ENCODE data around the gene NTHL1. TPM values are rescaled to one million over a fixed set of nuclear protein-coding genes. Genes with fewer than 3 reads are reported as not detected.
A peak's percentile ranks its signal among the peaks of the same experiment; 100 is the strongest.

The NTHL1 gene
- total and polyA plus RNA-seq, 9 of the 15 experiments (the other 6 are each of a cell fraction or from before 2014, with no cell fraction given): 1.1 to 58.8 (median 17.6) TPM

DNA sequence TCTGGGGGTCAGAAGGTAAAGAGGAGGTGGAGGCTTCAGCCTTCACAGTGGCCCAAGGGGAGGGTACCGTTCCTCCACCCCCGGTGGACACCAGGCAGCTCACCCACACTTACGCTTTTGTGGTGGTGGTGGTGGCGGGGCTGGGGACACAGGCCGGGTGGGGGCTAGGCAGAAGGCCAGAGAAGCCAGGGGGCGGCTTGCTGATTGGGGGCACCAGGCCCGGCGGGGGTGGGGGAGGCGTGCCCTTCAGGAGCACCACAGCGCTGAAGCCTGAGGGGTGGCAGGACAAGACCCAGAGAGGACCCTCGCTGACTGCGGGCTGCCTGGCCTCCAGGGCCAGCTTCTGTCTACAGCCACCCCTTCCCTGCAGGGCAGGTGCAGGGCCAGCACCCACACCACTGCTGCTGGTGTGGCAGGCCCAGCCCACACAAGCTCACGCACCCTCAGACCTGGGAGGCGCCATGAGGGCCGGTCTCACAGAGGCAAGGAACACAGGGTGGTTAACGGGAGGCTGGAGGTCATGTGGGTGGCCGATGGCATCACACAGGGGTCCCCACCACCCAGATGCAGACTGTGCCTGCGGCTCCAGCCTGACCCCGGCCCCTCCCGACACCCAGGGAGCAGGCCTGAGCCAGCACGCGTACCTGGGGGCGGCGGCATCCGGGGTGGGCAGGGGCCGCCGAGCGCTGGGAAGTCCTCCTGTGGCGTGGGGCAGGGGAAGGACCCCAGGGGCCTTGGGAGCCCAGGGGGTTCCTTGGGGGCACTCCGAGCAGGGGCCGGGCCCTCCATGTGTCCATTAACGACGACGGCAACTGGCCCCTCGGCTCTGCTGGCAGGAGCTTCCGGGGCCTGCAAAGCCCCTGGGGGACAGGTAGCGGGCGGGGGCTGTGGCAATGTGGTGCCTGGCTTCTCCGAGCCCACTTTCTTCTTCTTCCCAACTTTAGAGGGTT, 48.5 kb downstream of the NTHL1 start:
- ChIA-PET CTCF (ENCODE audit: low intra/inter-chr PET ratio) (interaction anchor here (0.5 kb wide), 1 partner anchor 35 kb away, joined by 3 read pairs; the partner anchor contains the start of gene RPS2), POLR2A (interaction anchor here (0.6 to 3.1 kb wide), 5 partner anchors 10 to 388 kb away, joined by 3 to 13 read pairs (median 5); partner anchors contain the start of genes IFT140 and ZNF598)
- TF ChIP-seq TFAM (CRISPR knock-in tag; conservative IDR thresholded peaks at IDR 0.05): no peak
- no peak for TF ChIP-seq ZNF24 (IDR thresholded peaks at IDR 0.05)
- TF ChIP-seq CHD4 (IDR thresholded peaks at IDR 0.05; ENCODE audit: insufficient read depth, insufficient replicate concordance, low read depth, low read length, poor library complexity, severe bottlenecking): no peak
- peak; percentile 27; the same call in 1 of the 2 replicates for TF ChIP-seq RBFOX2 (IDR thresholded peaks at IDR 0.05; ENCODE audit: low read depth, low read length)
- TF ChIP-seq FOXJ2 (tag; IDR thresholded peaks at IDR 0.05): no peak
- TF ChIP-seq POLR2A (conservative IDR thresholded peaks at IDR 0.05): 0 out of 2 replicates have a peak, but pooled peaks have one; percentile 19
- peak; percentile 56 for TF ChIP-seq POLR2G (IDR thresholded peaks at IDR 0.05; ENCODE audit: low read depth, low read length)
- TF ChIP-seq ZNF780A (CRISPR knock-in tag; IDR thresholded peaks at IDR 0.05): no peak
- TF ChIP-seq, protein P1, sequence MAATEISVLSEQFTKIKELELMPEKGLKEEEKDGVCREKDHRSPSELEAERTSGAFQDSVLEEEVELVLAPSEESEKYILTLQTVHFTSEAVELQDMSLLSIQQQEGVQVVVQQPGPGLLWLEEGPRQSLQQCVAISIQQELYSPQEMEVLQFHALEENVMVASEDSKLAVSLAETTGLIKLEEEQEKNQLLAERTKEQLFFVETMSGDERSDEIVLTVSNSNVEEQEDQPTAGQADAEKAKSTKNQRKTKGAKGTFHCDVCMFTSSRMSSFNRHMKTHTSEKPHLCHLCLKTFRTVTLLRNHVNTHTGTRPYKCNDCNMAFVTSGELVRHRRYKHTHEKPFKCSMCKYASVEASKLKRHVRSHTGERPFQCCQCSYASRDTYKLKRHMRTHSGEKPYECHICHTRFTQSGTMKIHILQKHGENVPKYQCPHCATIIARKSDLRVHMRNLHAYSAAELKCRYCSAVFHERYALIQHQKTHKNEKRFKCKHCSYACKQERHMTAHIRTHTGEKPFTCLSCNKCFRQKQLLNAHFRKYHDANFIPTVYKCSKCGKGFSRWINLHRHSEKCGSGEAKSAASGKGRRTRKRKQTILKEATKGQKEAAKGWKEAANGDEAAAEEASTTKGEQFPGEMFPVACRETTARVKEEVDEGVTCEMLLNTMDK (IDR thresholded peaks at IDR 0.05; ENCODE audit: borderline replicate concordance, insufficient read depth, low read depth, low read length, poor library complexity, severe bottlenecking): no peak
- H3K27ac ChIP-seq (ENCODE audit: extremely low read depth, low read depth, low read length): no peak overlapping the region
- peaks cover 8% of the 10 kb centered on the region for H4K20me1 ChIP-seq (replicated peaks; ENCODE audit: control insufficient read depth, insufficient read depth, low read length)
- ATAC-seq (no peak), FAIRE-seq (no peak), DNase-seq (ENCODE audit: extremely low read depth in 1 of 4, low spot score in 3 of 4) (no peak)
- no peaks in the 10 kb centered on the region for H3K9me3 ChIP-seq (replicated peaks; ENCODE audit: control insufficient read depth, insufficient read depth, low read depth, low read length)
- intact Hi-C loops (cut with micrococcal nuclease) (no loop called here), in situ Hi-C loops (cut with MboI) (no loop called here)
- no peak overlapping the region for H3K4me3 ChIP-seq
- H2AFZ ChIP-seq (ENCODE audit: low read depth, low read length): no peak overlapping the region
- H3K9me1 ChIP-seq (ENCODE audit: control insufficient read depth, insufficient read depth, low read length): no peaks in the 10 kb centered on the region
- no TSS peak for BruUV-seq (replicated peaks)
- peaks cover 83% of the 10 kb centered on the region for H3K36me3 ChIP-seq (ENCODE audit: control insufficient read depth, insufficient read depth, low read length)
- H3K9ac ChIP-seq (ENCODE audit: insufficient read depth in 1 of 2, low read depth in 2 of 2, low read length in 2 of 2): no peak overlapping the region; a peak in 1 of 4 replicates
- H3K79me2 ChIP-seq (ENCODE audit: control insufficient read depth, insufficient read depth, low read length): peaks cover 31% of the 10 kb centered on the region
- H3K4me2 ChIP-seq (ENCODE audit: insufficient read depth, low read length): no peak overlapping the region
- WGBS (ENCODE audit: insufficient coverage, low coverage, missing lambda C conversion rate): 88% methylated on average over 9 of the region's 39 CpGs
- H3K4me1 ChIP-seq (replicated peaks in 1 of 2; ENCODE audit: control insufficient read depth in 2 of 2, insufficient read depth in 2 of 2, low read length in 2 of 2): peaks cover 4 to 54% of the 10 kb centered on the region in 2 experiments
- no peaks in the 10 kb centered on the region for H3K27me3 ChIP-seq (ENCODE audit: control insufficient read depth in 2 of 2, insufficient read depth in 2 of 2, low read length in 2 of 2)

Data from K562 (cell line).